Measurements from ENCODE around the gene LDAF1.

Gene LDAF1

GRCh38 chr16:21197621-21198020, 39.1 kb downstream of the LDAF1 start:
- no peak for DNase-seq

- no peak for DNase-seq
Measured at GRCh38 chr16:21199607-21200218, 41.2 kb downstream of the LDAF1 start.

GRCh38 chr16:21203155-21203797, 44.8 kb downstream of the LDAF1 start:
- DNase-seq = no peak

- DNase-seq = no peak
Measured at GRCh38 chr16:21205303-21205702, 46.8 kb downstream of the LDAF1 start.

- no peak for DNase-seq
Measured at GRCh38 chr16:21206550-21206949, 48.1 kb downstream of the LDAF1 start.

- DNase-seq = no peak
Measured at GRCh38 chr16:21208446-21209230, 50.2 kb downstream of the LDAF1 start.

GRCh38 chr16:21211486-21211885, 53.0 kb downstream of the LDAF1 start, which contains the start of gene ZP2:
Gene ZP2, minus strand, starts transcription at chr16:21211574. Its CDS starts 27 bp downstream, at chr16:21211547.
- DNase-seq = no peak

GRCh38 chr16:21214086-21214485, 55.6 kb downstream of the LDAF1 start:
- no peak for DNase-seq

GRCh38 chr16:21217121-21217520, 58.6 kb downstream of the LDAF1 start:
- DNase-seq = no peak

GRCh38 chr16:21218153-21218552, 59.7 kb downstream of the LDAF1 start:
- no peak for DNase-seq

GRCh38 chr16:21219551-21219950, 61.1 kb downstream of the LDAF1 start:
- no peak for DNase-seq

GRCh38 chr16:21222495-21223337, 64.2 kb downstream of the LDAF1 start:
- peak; percentile 67 to 76 for DNase-seq

- peak; percentile 52 to 85 for DNase-seq
Measured at GRCh38 chr16:21223787-21224186, 65.3 kb downstream of the LDAF1 start.

GRCh38 chr16:21224800-21225199, 66.3 kb downstream of the LDAF1 start:
- peak in 1 of 2 experiments; percentile 9 for DNase-seq

GRCh38 chr16:21226749-21227148, 68.3 kb downstream of the LDAF1 start:
- peak; percentile 91 for DNase-seq

GRCh38 chr16:21227866-21228265, 69.4 kb downstream of the LDAF1 start:
- no peak for DNase-seq

GRCh38 chr16:21228361-21228872, 69.9 kb downstream of the LDAF1 start:
- DNase-seq = peak in 1 of 2 experiments; percentile 25

All from NCI-H526 (cell line).